Measurements from ENCODE around the gene STK39.

GRCh38 chr2:168035458-168035857 is 211.9 kb downstream of the STK39 start:
- no peak for TF ChIP-seq CTCF (IDR thresholded peaks at IDR 0.05; ENCODE audit: low read depth, low read length, poor library complexity, severe bottlenecking)
- no peak for TF ChIP-seq EZH2phosphoT487 (IDR thresholded peaks at IDR 0.05; ENCODE audit: borderline replicate concordance, low read length)
